ENCODE data around the gene MYH8. TPM values are rescaled to one million over a fixed set of nuclear protein-coding genes. Genes with fewer than 3 reads are reported as not detected.
A peak's percentile ranks its signal among the peaks of the same experiment; 100 is the strongest.

The MYH8 gene
- total and polyA plus RNA-seq, 2 experiments from 2014 or later: not detected

- no peaks in the 10 kb centered on the region for H3K27me3 ChIP-seq (ENCODE audit: insufficient read depth)
- H3K4me1 ChIP-seq (ENCODE audit: insufficient read depth): peaks cover 21% of the 10 kb centered on the region
- TF ChIP-seq EZH2 (IDR thresholded peaks at IDR 0.05; ENCODE audit: low read depth, unreplicated experiment): no peak
- TF ChIP-seq, protein P1, sequence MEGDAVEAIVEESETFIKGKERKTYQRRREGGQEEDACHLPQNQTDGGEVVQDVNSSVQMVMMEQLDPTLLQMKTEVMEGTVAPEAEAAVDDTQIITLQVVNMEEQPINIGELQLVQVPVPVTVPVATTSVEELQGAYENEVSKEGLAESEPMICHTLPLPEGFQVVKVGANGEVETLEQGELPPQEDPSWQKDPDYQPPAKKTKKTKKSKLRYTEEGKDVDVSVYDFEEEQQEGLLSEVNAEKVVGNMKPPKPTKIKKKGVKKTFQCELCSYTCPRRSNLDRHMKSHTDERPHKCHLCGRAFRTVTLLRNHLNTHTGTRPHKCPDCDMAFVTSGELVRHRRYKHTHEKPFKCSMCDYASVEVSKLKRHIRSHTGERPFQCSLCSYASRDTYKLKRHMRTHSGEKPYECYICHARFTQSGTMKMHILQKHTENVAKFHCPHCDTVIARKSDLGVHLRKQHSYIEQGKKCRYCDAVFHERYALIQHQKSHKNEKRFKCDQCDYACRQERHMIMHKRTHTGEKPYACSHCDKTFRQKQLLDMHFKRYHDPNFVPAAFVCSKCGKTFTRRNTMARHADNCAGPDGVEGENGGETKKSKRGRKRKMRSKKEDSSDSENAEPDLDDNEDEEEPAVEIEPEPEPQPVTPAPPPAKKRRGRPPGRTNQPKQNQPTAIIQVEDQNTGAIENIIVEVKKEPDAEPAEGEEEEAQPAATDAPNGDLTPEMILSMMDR (conservative IDR thresholded peaks at IDR 0.05; ENCODE audit: low read depth in 2 of 2): 0 out of 4 replicates have a peak, but pooled peaks of 1 of the 2 experiments have one; percentile 29
- Mint-ChIP-seq H3K36me3 (ENCODE audit: low read depth) (no peaks in the 10 kb centered on the region), H3K27ac (no peak overlapping the region), H3K27me3 (ENCODE audit: insufficient read depth, low read depth, poor library complexity) (no peaks in the 10 kb centered on the region), H3K4me1 (peaks cover 29% of the 10 kb centered on the region), H3K9me3 (no peaks in the 10 kb centered on the region), H3K4me3 (no peak overlapping the region)
- H3K36me3 ChIP-seq (ENCODE audit: insufficient read depth): no peaks in the 10 kb centered on the region
- H4K20me1 ChIP-seq (replicated peaks; ENCODE audit: insufficient read depth): no peaks in the 10 kb centered on the region
- ATAC-seq: peak; percentile 50; the same call in 2 of the 3 replicates
- H2AFZ ChIP-seq: no peak overlapping the region
- H3K4me2 ChIP-seq: no peak overlapping the region
- H3K79me2 ChIP-seq (replicated peaks; ENCODE audit: insufficient read depth): no peaks in the 10 kb centered on the region
- peak; percentile 47 for DNase-seq (ENCODE audit: low spot score)
- H3K4me3 ChIP-seq: no peak overlapping the region
- H3K27ac ChIP-seq (ENCODE audit: low read depth): no peak overlapping the region
- H3F3A ChIP-seq (replicated peaks; ENCODE audit: low read depth): no peaks in the 10 kb centered on the region
- no peaks in the 10 kb centered on the region for H3K9me2 ChIP-seq (ENCODE audit: insufficient read depth)
These were observed 6.6 kb downstream of the MYH8 start for GRCh38 chr17:10415161-10415560.

- no peak for ATAC-seq
- no peak for TF ChIP-seq REST (IDR thresholded peaks at IDR 0.05; ENCODE audit: unreplicated experiment)
- TF ChIP-seq, protein P2, sequence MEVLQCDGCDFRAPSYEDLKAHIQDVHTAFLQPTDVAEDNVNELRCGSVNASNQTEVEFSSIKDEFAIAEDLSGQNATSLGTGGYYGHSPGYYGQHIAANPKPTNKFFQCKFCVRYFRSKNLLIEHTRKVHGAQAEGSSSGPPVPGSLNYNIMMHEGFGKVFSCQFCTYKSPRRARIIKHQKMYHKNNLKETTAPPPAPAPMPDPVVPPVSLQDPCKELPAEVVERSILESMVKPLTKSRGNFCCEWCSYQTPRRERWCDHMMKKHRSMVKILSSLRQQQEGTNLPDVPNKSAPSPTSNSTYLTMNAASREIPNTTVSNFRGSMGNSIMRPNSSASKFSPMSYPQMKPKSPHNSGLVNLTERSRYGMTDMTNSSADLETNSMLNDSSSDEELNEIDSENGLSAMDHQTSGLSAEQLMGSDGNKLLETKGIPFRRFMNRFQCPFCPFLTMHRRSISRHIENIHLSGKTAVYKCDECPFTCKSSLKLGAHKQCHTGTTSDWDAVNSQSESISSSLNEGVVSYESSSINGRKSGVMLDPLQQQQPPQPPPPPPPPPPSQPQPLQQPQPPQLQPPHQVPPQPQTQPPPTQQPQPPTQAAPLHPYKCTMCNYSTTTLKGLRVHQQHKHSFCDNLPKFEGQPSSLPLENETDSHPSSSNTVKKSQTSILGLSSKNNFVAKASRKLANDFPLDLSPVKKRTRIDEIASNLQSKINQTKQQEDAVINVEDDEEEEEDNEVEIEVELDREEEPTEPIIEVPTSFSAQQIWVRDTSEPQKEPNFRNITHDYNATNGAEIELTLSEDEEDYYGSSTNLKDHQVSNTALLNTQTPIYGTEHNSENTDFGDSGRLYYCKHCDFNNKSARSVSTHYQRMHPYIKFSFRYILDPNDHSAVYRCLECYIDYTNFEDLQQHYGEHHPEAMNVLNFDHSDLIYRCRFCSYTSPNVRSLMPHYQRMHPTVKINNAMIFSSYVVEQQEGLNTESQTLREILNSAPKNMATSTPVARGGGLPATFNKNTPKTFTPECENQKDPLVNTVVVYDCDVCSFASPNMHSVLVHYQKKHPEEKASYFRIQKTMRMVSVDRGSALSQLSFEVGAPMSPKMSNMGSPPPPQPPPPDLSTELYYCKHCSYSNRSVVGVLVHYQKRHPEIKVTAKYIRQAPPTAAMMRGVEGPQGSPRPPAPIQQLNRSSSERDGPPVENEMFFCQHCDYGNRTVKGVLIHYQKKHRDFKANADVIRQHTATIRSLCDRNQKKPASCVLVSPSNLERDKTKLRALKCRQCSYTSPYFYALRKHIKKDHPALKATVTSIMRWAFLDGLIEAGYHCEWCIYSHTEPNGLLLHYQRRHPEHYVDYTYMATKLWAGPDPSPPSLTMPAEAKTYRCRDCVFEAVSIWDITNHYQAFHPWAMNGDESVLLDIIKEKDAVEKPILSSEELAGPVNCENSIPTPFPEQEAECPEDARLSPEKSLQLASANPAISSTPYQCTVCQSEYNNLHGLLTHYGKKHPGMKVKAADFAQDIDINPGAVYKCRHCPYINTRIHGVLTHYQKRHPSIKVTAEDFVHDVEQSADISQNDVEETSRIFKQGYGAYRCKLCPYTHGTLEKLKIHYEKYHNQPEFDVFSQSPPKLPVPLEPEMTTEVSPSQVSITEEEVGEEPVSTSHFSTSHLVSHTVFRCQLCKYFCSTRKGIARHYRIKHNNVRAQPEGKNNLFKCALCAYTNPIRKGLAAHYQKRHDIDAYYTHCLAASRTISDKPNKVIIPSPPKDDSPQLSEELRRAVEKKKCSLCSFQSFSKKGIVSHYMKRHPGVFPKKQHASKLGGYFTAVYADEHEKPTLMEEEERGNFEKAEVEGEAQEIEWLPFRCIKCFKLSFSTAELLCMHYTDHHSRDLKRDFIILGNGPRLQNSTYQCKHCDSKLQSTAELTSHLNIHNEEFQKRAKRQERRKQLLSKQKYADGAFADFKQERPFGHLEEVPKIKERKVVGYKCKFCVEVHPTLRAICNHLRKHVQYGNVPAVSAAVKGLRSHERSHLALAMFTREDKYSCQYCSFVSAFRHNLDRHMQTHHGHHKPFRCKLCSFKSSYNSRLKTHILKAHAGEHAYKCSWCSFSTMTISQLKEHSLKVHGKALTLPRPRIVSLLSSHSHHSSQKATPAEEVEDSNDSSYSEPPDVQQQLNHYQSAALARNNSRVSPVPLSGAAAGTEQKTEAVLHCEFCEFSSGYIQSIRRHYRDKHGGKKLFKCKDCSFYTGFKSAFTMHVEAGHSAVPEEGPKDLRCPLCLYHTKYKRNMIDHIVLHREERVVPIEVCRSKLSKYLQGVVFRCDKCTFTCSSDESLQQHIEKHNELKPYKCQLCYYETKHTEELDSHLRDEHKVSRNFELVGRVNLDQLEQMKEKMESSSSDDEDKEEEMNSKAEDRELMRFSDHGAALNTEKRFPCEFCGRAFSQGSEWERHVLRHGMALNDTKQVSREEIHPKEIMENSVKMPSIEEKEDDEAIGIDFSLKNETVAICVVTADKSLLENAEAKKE (CRISPR knock-in tag; IDR thresholded peaks at IDR 0.05): no peak
- H3K27me3 Mint-ChIP-seq (ENCODE audit: insufficient read depth, low read depth, poor library complexity): no peaks in the 10 kb centered on the region
- Histone ChIP-seq H4K20me1 (replicated peaks; ENCODE audit: insufficient read depth) (no peaks in the 10 kb centered on the region), H3K27ac (ENCODE audit: low read depth) (no peak overlapping the region), H3F3A (replicated peaks; ENCODE audit: low read depth) (no peaks in the 10 kb centered on the region), H3K36me3 (ENCODE audit: insufficient read depth) (no peaks in the 10 kb centered on the region), H3K79me2 (replicated peaks; ENCODE audit: insufficient read depth) (no peaks in the 10 kb centered on the region), H3K9me2 (ENCODE audit: insufficient read depth) (no peaks in the 10 kb centered on the region), H3K4me2 (no peak overlapping the region), H3K4me1 (ENCODE audit: insufficient read depth) (no peaks in the 10 kb centered on the region), H3K4me3 (no peak overlapping the region), H3K27me3 (ENCODE audit: insufficient read depth) (no peaks in the 10 kb centered on the region), H2AFZ (0 out of 2 replicates have a peak overlapping the region, but pooled peaks have one; percentile 4)
- H3K4me3 Mint-ChIP-seq: no peak overlapping the region
- no peaks in the 10 kb centered on the region for H3K9me3 Mint-ChIP-seq
- no peaks in the 10 kb centered on the region for H3K36me3 Mint-ChIP-seq (ENCODE audit: low read depth)
- no peak for DNase-seq (ENCODE audit: low spot score)
- no peak overlapping the region for H3K27ac Mint-ChIP-seq
- H3K4me1 Mint-ChIP-seq: no peaks in the 10 kb centered on the region
These were observed 18.2 kb downstream of the MYH8 start for GRCh38 chr17:10403589-10403988.
